ENCODE measurements around the gene KCNIP4. TPM values are rescaled to one million over a fixed set of nuclear protein-coding genes. Genes with fewer than 3 reads are reported as not detected.

The KCNIP4 gene
- total and polyA plus RNA-seq, 2 of the 8 experiments (the other 6 are each of a cell fraction or from before 2014, with no cell fraction given), result 0.06 TPM; not detected in 1

- TF ChIP-seq ZNF274 (IDR thresholded peaks at IDR 0.05; ENCODE audit: borderline replicate concordance, extremely low read depth, low read length) (no peak), BRCA1 (IDR thresholded peaks at IDR 0.05; ENCODE audit: low read depth, low read length) (no peak), YY1 (IDR thresholded peaks at IDR 0.05; ENCODE audit: low read depth, low read length) (no peak), POU5F1 (IDR thresholded peaks at IDR 0.05; ENCODE audit: low read depth, low read length) (no peak), SIX5 (IDR thresholded peaks at IDR 0.05; ENCODE audit: low read depth, low read length) (no peak)
Observed at GRCh38 chr4:21032089-21032645, 916.4 kb downstream of the KCNIP4 start (continued).

Measured in H1 (cell line).